HCT116 (cell line): ENCODE data around the gene TENT4A. TPM values are rescaled to one million over a fixed set of nuclear protein-coding genes. Genes with fewer than 3 reads are reported as not detected.

Experiments
- ATAC-seq: fragments of 200-7000 bp; cut with Tn5 transposase; 2 replicates; pipeline ENCODE4 v1.9.1; 2020; ENCODE audit warnings: mild to moderate bottlenecking, moderate library complexity
- BruUV-seq: library from RNA; stranded (reverse); fragments of 400-500 nt; replicated peaks from 2 replicates; lab custom pipeline; 2021; lab: Mats Ljungman, UMichigan
- CTCF ChIA-PET: fragments of 300-600 bp; sonication (Branson Sonifier 250); formaldehyde crosslinking; loops from one replicate; lab custom pipeline; 2021; ENCODE audit warnings: antibody characterized with exemption; lab: Charles Lee
- POLR2A ChIA-PET: fragments of 300-600, 350-600 bp; sonication (Branson Sonifier 250); formaldehyde crosslinking; loops from one replicate; lab custom pipeline; 2021; ENCODE audit warnings: antibody characterized with exemption; lab: Charles Lee
- RAD21 ChIA-PET, 2 experiments: fragments of 300-600 bp; sonication (Branson Sonifier 250); formaldehyde crosslinking; loops; one replicate each; lab custom pipeline; 2023; ENCODE audit warnings: low total read pairs in 2 of 2; ENCODE audit not compliant: uncharacterized antibody in 2 of 2, unreplicated experiment in 2 of 2, low non-redundant PET in 1 of 2; lab: Charles Lee
- DNase-seq: peaks from one replicate; pipeline ENCODE4 v3.0.0-alpha.2; 2010; ENCODE audit warnings: low read depth, low spot score
- H2AFZ ChIP-seq: fragments of 200-600 bp; shearing (Covaris generic), sonication (generic); 2 replicates; pipeline ENCODE4 v1.6.1; 2017; ENCODE audit warnings: low read depth, mixed run types, mixed read lengths, antibody characterized with exemption, low read length; ENCODE audit not compliant: poor library complexity, severe bottlenecking
- H3K27ac ChIP-seq: 2 replicates; pipeline ENCODE4 v1.5.1; 2012; ENCODE audit warnings: low read depth, low read length
- H3K27me3 ChIP-seq: fragments of 200-600 bp; sonication (generic); 2 replicates; pipeline ENCODE4 v1.6.1; 2016; ENCODE audit warnings: mixed run types, low read length, mixed read lengths; ENCODE audit not compliant: insufficient read depth
- H3K36me3 ChIP-seq, 2 experiments: fragments of 200-500 bp in 1 of 2; fragments of 200-600 bp in 1 of 2; sonication (Bioruptor generic) in 1 of 2; sonication (generic) in 1 of 2; 2 replicates each; pipeline versions ENCODE4 v1.5.1 to v1.6.1; 2014 to 2016; ENCODE audit warnings: low read length in 2 of 2, inconsistent platforms in 1 of 2, mixed read lengths in 1 of 2, mixed run types in 1 of 2; ENCODE audit not compliant: insufficient read depth in 2 of 2, control insufficient read depth in 1 of 2
- H3K4me1 ChIP-seq, 2 experiments: fragments of 200-600 bp in 1 of 2; sonication (generic) in 1 of 2; 2 replicates each; pipeline versions ENCODE4 v1.5.1 to v1.6.1; 2012 to 2017; ENCODE audit warnings: low read length in 2 of 2, inconsistent platforms in 1 of 2, mild to moderate bottlenecking in 1 of 2, mixed read lengths in 1 of 2, mixed run types in 1 of 2, moderate library complexity in 1 of 2; ENCODE audit not compliant: insufficient read depth in 2 of 2, control insufficient read depth in 1 of 2
- H3K4me2 ChIP-seq: fragments of 200-600 bp; sonication (generic); 2 replicates; pipeline ENCODE4 v1.6.1; 2017; ENCODE audit warnings: mixed run types, low read length, mixed read lengths
- H3K4me3 ChIP-seq, 2 experiments: fragments of 200-600 bp in 1 of 2; sonication (generic) in 1 of 2; replicated peaks in 1 of 2; 2 replicates each; pipeline ENCODE4 v1.5.1; 2011 to 2016; ENCODE audit warnings: low read length in 2 of 2, control low read depth in 1 of 2, low read depth in 1 of 2, mild to moderate bottlenecking in 1 of 2, mixed read lengths in 1 of 2, mixed run types in 1 of 2
- H3K79me2 ChIP-seq: fragments of 200-600 bp; sonication (generic); 2 replicates; pipeline ENCODE4 v1.6.1; 2017; ENCODE audit warnings: mild to moderate bottlenecking, mixed run types, low read length, moderate library complexity, mixed read lengths; ENCODE audit not compliant: insufficient read depth
- H3K9ac ChIP-seq: fragments of 200-600 bp; sonication (generic); 2 replicates; pipeline ENCODE4 v1.6.1; 2016; ENCODE audit warnings: low read length, mixed read lengths
- H3K9me2 ChIP-seq: fragments of 200-600 bp; sonication (generic), shearing (Covaris generic); 2 replicates; pipeline ENCODE4 v1.6.1; 2017; ENCODE audit warnings: mixed run types, mild to moderate bottlenecking, moderate library complexity; ENCODE audit not compliant: insufficient read depth
- H3K9me3 ChIP-seq, 2 experiments: fragments of 200-500 bp in 1 of 2; fragments of 200-600 bp in 1 of 2; sonication (Bioruptor generic) in 1 of 2; sonication (generic) in 1 of 2; 2 replicates each; pipeline ENCODE4 v1.6.1; 2014 to 2017; ENCODE audit warnings: low read length in 2 of 2, mixed read lengths in 2 of 2, inconsistent platforms in 1 of 2, low read depth in 1 of 2, mild to moderate bottlenecking in 1 of 2, mixed run types in 1 of 2, moderate library complexity in 1 of 2; ENCODE audit not compliant: control insufficient read depth in 1 of 2, insufficient read depth in 1 of 2
- H4K20me1 ChIP-seq: fragments of 200-600 bp; sonication (generic), shearing (Covaris generic); 2 replicates; pipeline ENCODE4 v1.6.1; 2017; ENCODE audit warnings: mixed run types, mild to moderate bottlenecking, moderate library complexity; ENCODE audit not compliant: insufficient read depth
- CBX3 ChIP-seq: IDR thresholded peaks from 2 replicates; pipeline ENCODE4 v1.6.1; 2012; ENCODE audit warnings: low read depth
- CEBPB ChIP-seq: IDR thresholded peaks from 2 replicates; pipeline ENCODE4 v1.6.1; 2012; ENCODE audit warnings: low read depth
- EGR1 ChIP-seq: IDR thresholded peaks from 2 replicates; pipeline ENCODE4 v1.6.1; 2012; ENCODE audit warnings: low read depth
- ELF1 ChIP-seq: IDR thresholded peaks from 2 replicates; pipeline ENCODE4 v1.6.1; 2012; ENCODE audit warnings: low read depth, borderline replicate concordance
- EZH2 ChIP-seq: fragments of 200-600 bp; sonication (generic); IDR thresholded peaks from 2 replicates; pipeline ENCODE4 v1.6.1; 2017; ENCODE audit warnings: antibody characterized with exemption, mixed run types
- FOSL1 ChIP-seq: IDR thresholded peaks from 2 replicates; pipeline ENCODE4 v1.6.1; 2012; ENCODE audit warnings: low read depth
- JUND ChIP-seq: IDR thresholded peaks from 2 replicates; pipeline ENCODE4 v1.6.1; 2012
- MAX ChIP-seq: IDR thresholded peaks from 2 replicates; pipeline ENCODE4 v1.6.1; 2012
- POLR2A ChIP-seq: IDR thresholded peaks from 2 replicates; pipeline ENCODE4 v1.7.0; 2011; ENCODE audit warnings: borderline replicate concordance; ENCODE audit not compliant: insufficient read depth, insufficient read length; ENCODE audit errors: extremely low read depth
- POLR2AphosphoS5 ChIP-seq: IDR thresholded peaks from 2 replicates; pipeline ENCODE4 v1.6.1; 2011; ENCODE audit warnings: mild to moderate bottlenecking, low read depth, low read length, moderate library complexity
- RAD21 ChIP-seq: IDR thresholded peaks from 2 replicates; pipeline ENCODE4 v1.6.1; 2012; ENCODE audit warnings: low read depth, mild to moderate bottlenecking
- SIN3A ChIP-seq: IDR thresholded peaks from 2 replicates; pipeline ENCODE4 v1.6.1; 2012; ENCODE audit warnings: low read depth
- SP1 ChIP-seq: IDR thresholded peaks from 2 replicates; pipeline ENCODE4 v1.6.1; 2012; ENCODE audit warnings: low read depth
- SRF ChIP-seq: IDR thresholded peaks from 2 replicates; pipeline ENCODE4 v1.6.1; 2012; ENCODE audit warnings: low read depth
- TCF7L2 ChIP-seq: IDR thresholded peaks from 2 replicates; pipeline ENCODE4 v1.7.0; 2011; ENCODE audit warnings: borderline replicate concordance, inconsistent platforms; ENCODE audit not compliant: insufficient read depth, insufficient read length; ENCODE audit errors: extremely low read depth
- intact Hi-C: fragments of 100-400 bp; cut with micrococcal nuclease; formaldehyde crosslinking; loops from 2 replicates; pipeline ENCODE4 v1.10.0; 2022
- total RNA-seq: library from RNA; stranded (reverse); gene quantifications from one replicate; pipeline ENCODE4 v1.2.1, GENCODE V29; 2021; ENCODE audit not compliant: unreplicated experiment

The TENT4A gene
- total RNA-seq, 1 experiment from 2014 or later: 39.8 TPM

- BruUV-seq: no TSS peak
- no peak overlapping the region for H3K4me2 ChIP-seq
- POLR2A ChIA-PET: no interaction called here
These were observed 61.5 kb downstream of the TENT4A start for GRCh38 chr5:6774721-6775204.

DNA sequence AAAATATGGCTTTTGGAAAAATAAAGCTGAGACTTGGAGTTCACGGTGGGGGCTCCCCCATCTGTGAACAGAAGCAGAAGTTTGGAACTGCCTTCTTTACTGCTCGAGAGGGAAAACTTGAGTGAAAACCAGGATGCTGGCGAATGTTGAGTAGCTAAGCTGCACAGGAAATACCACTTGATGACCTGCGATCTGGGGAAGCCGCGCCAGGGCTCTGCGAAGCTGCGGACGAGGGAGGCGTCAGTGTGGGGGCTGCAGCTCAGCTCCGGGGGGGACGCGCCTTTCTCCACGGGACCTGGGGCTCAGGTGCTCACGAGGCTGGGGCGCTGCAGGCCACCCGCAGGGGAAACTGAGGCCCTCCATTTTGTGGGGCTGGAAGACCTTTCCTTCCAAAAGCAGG lies 62.3 kb downstream of the TENT4A start:
- Histone ChIP-seq H3K4me2 (no peak overlapping the region), H3K9me3 (no peaks in the 10 kb centered on the region), H3K4me3 (no peak overlapping the region), H3K4me1 (no peaks in the 10 kb centered on the region), H2AFZ (no peak overlapping the region), H3K27ac (no peak overlapping the region), H3K79me2 (no peaks in the 10 kb centered on the region), H3K9ac (no peak overlapping the region), H4K20me1 (no peaks in the 10 kb centered on the region), H3K9me2 (no peaks in the 10 kb centered on the region), H3K27me3 (no peaks in the 10 kb centered on the region), H3K36me3 (no peaks in the 10 kb centered on the region)
- intact Hi-C loops: no loop called here
- DNase-seq (no peak), ATAC-seq (no peak)
- CTCF ChIA-PET: interaction anchor here (1.1 kb wide), 1 partner anchor 10 kb away, joined by 3 read pairs; no protein-coding TSS in a partner anchor
- no TSS peak for BruUV-seq
- TF ChIP-seq SIN3A: no peak
- no peak for TF ChIP-seq CEBPB
- no peak for TF ChIP-seq POLR2AphosphoS5
- no peak for TF ChIP-seq FOSL1
- no peak for TF ChIP-seq MAX
- TF ChIP-seq EZH2: no peak
- TF ChIP-seq TCF7L2: no peak
- no peak for TF ChIP-seq RAD21
- RAD21 ChIA-PET: no interaction called here
- POLR2A ChIA-PET: no interaction called here

More at GRCh38 chr5:6774721-6775204, 61.5 kb downstream of the TENT4A start:
- ChIA-PET CTCF (no interaction called here), RAD21 (no interaction called here)
- no peak for TF ChIP-seq SP1
- no peak for TF ChIP-seq EGR1
- TF ChIP-seq POLR2A: no peak
- no peak for TF ChIP-seq MAX
- TF ChIP-seq CEBPB: no peak
- TF ChIP-seq RAD21: no peak
- no peak for TF ChIP-seq FOSL1
- no peak for TF ChIP-seq SRF
- no peak for TF ChIP-seq TCF7L2
- TF ChIP-seq CBX3: no peak
- TF ChIP-seq ELF1: no peak
- no peak for TF ChIP-seq SIN3A
- no peak for TF ChIP-seq JUND
- H3K4me3 ChIP-seq: no peak overlapping the region
- H3K9me2 ChIP-seq: no peaks in the 10 kb centered on the region
- no peaks in the 10 kb centered on the region for H3K79me2 ChIP-seq
- H3K36me3 ChIP-seq: no peaks in the 10 kb centered on the region
- no peaks in the 10 kb centered on the region for H3K9me3 ChIP-seq
- no peak for ATAC-seq
- H3K4me1 ChIP-seq: no peaks in the 10 kb centered on the region
- intact Hi-C loops: no loop called here
- no peak overlapping the region for H3K27ac ChIP-seq
- H4K20me1 ChIP-seq: no peaks in the 10 kb centered on the region
- H2AFZ ChIP-seq: no peak overlapping the region
- H3K9ac ChIP-seq: no peak overlapping the region
- no peaks in the 10 kb centered on the region for H3K27me3 ChIP-seq
- no peak for DNase-seq
